A673 (cell line): ENCODE results near the gene CPTP.

Source experiments
- CTCF ChIP-seq: fragments of 300-800, 200-600 bp; sonication (generic); conservative IDR thresholded peaks from 2 replicates; pipeline ENCODE4 v1.5.1; 2017; ENCODE audit warnings: low read depth, mild to moderate bottlenecking, antibody characterized with exemption, low read length, moderate library complexity, mixed read lengths
- EZH2 ChIP-seq: fragments of 200-600 bp; sonication (generic); IDR thresholded peaks from 2 replicates; pipeline ENCODE4 v1.6.1; 2017; ENCODE audit warnings: borderline replicate concordance, low read depth, mild to moderate bottlenecking, mixed read lengths, antibody characterized with exemption, low read length; ENCODE audit not compliant: poor library complexity, severe bottlenecking

DNA sequence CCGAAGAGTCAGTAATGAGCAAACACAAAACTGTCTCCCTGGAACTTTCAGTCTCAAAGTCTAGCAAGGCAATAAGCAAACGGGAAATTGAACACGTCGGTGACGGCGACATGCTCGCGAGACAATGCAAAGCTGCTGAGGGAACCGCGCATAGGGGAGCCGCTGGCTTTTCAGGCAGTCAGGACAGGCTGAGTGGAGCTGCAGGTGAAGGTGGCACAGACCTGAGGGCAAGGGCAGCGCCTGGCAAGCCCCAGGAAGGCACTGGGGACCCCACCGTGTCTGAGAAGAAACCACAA lies 5.0 kb upstream of the CPTP start:
- no peak for TF ChIP-seq CTCF
- TF ChIP-seq EZH2 = no peak
